ENCODE measurements around the gene SOCS6. TPM values are rescaled to one million over a fixed set of nuclear protein-coding genes. Genes with fewer than 3 reads are reported as not detected.

Gene SOCS6
- total and polyA plus RNA-seq, 2 experiments from 2014 or later, result 14.4 to 35.3 TPM

GRCh38 chr18:70261141-70261788 is 27.6 kb upstream of the SOCS6 start:
- Histone ChIP-seq H2AFZ (no peak overlapping the region), H3K27me3 (no peaks in the 10 kb centered on the region), H3K4me3 (no peak overlapping the region), H3K9me3 (ENCODE audit: low read depth) (no peaks in the 10 kb centered on the region), H3K27ac (no peak overlapping the region), H3K4me2 (no peak overlapping the region), H3K4me1 (ENCODE audit: insufficient read depth) (no peaks in the 10 kb centered on the region), H4K20me1 (ENCODE audit: insufficient read depth, poor library complexity, severe bottlenecking) (no peaks in the 10 kb centered on the region), H3K36me3 (replicated peaks; ENCODE audit: insufficient read depth, low read depth) (no peaks in the 10 kb centered on the region), H3K9me2 (replicated peaks; ENCODE audit: insufficient read depth) (no peaks in the 10 kb centered on the region), H3K79me2 (no peaks in the 10 kb centered on the region)
- 92% methylated on average over 9 of the region's 9 CpGs for WGBS (ENCODE audit: low lambda C conversion rate, missing lambda C conversion rate)
- TF ChIP-seq EZH2phosphoT487 (IDR thresholded peaks at IDR 0.05; ENCODE audit: low read depth, severe bottlenecking, unreplicated experiment), result no peak
- no peak for TF ChIP-seq EZH2 (IDR thresholded peaks at IDR 0.05; ENCODE audit: borderline replicate concordance)
- no peak for TF ChIP-seq CTCF (IDR thresholded peaks at IDR 0.05; ENCODE audit: poor library complexity)
- no peak for DNase-seq (ENCODE audit: low spot score)

- Histone ChIP-seq H3K9me2 (replicated peaks; ENCODE audit: insufficient read depth) (no peaks in the 10 kb centered on the region), H3K4me1 (ENCODE audit: insufficient read depth) (no peaks in the 10 kb centered on the region), H3K9me3 (ENCODE audit: low read depth) (no peaks in the 10 kb centered on the region), H2AFZ (no peak overlapping the region), H3K36me3 (replicated peaks; ENCODE audit: insufficient read depth, low read depth) (no peaks in the 10 kb centered on the region), H3K79me2 (no peaks in the 10 kb centered on the region), H3K4me3 (no peak overlapping the region), H4K20me1 (ENCODE audit: insufficient read depth, poor library complexity, severe bottlenecking) (no peaks in the 10 kb centered on the region), H3K27me3 (no peaks in the 10 kb centered on the region), H3K4me2 (no peak overlapping the region), H3K27ac (no peak overlapping the region)
- WGBS (ENCODE audit: low lambda C conversion rate, missing lambda C conversion rate), result 95% methylated on average over 3 of the region's 3 CpGs
- no peak for DNase-seq (ENCODE audit: low spot score)
- TF ChIP-seq CTCF (IDR thresholded peaks at IDR 0.05; ENCODE audit: poor library complexity) (no peak), EZH2phosphoT487 (IDR thresholded peaks at IDR 0.05; ENCODE audit: low read depth, severe bottlenecking, unreplicated experiment) (no peak), EZH2 (IDR thresholded peaks at IDR 0.05; ENCODE audit: borderline replicate concordance) (no peak)
These were observed 25.5 kb upstream of the SOCS6 start for GRCh38 chr18:70263336-70263735.

- no peaks in the 10 kb centered on the region for H3K27me3 ChIP-seq
- H3K79me2 ChIP-seq, result no peaks in the 10 kb centered on the region
- 81% methylated on average over 3 of the region's 3 CpGs for WGBS (ENCODE audit: low lambda C conversion rate, missing lambda C conversion rate)
- no peak for DNase-seq (ENCODE audit: low spot score)
- no peak overlapping the region for H3K4me2 ChIP-seq
- TF ChIP-seq CTCF (IDR thresholded peaks at IDR 0.05; ENCODE audit: poor library complexity), result no peak
- TF ChIP-seq EZH2 (IDR thresholded peaks at IDR 0.05; ENCODE audit: borderline replicate concordance), result no peak
- TF ChIP-seq EZH2phosphoT487 (IDR thresholded peaks at IDR 0.05; ENCODE audit: low read depth, severe bottlenecking, unreplicated experiment), result no peak
- no peaks in the 10 kb centered on the region for H3K9me3 ChIP-seq (ENCODE audit: low read depth)
- H3K27ac ChIP-seq, result no peak overlapping the region
- H3K9me2 ChIP-seq (replicated peaks; ENCODE audit: insufficient read depth), result no peaks in the 10 kb centered on the region
- no peak overlapping the region for H3K4me3 ChIP-seq
- no peak overlapping the region for H2AFZ ChIP-seq
- no peaks in the 10 kb centered on the region for H3K4me1 ChIP-seq (ENCODE audit: insufficient read depth)
- no peaks in the 10 kb centered on the region for H3K36me3 ChIP-seq (replicated peaks; ENCODE audit: insufficient read depth, low read depth)
- no peaks in the 10 kb centered on the region for H4K20me1 ChIP-seq (ENCODE audit: insufficient read depth, poor library complexity, severe bottlenecking)
These were observed 17.1 kb upstream of the SOCS6 start for GRCh38 chr18:70271742-70272141.
